H1 (cell line): Measurements from ENCODE around the gene APP. TPM values are rescaled to one million over a fixed set of nuclear protein-coding genes. Genes with fewer than 3 reads are reported as not detected.

Experiments used
- YY1 ChIP-seq: IDR thresholded peaks from 2 replicates; pipeline ENCODE4 v1.6.1; 2011; ENCODE audit warnings: low read depth, mild to moderate bottlenecking, low read length
- ZNF274 ChIP-seq: IDR thresholded peaks from 2 replicates; pipeline ENCODE4 v1.7.0; 2012; ENCODE audit warnings: low read length, borderline replicate concordance; ENCODE audit errors: extremely low read depth
- polyA plus RNA-seq, 7 experiments: library from polyadenylated mRNA; depleted of rRNA in 3 of 7; stranded (reverse) in 5 of 7; unstranded in 2 of 7; fragments of >200 nt in 5 of 7; fragments of 200-250 nt in 2 of 7; gene quantifications; 1 replicate in 5 of 7; 2 replicates in 1 of 7; 4 replicates in 1 of 7; pipeline versions ENCODE4 v1.2.1 to v1.2.3, GENCODE V29; 2011 to 2013; ENCODE audit warnings: missing spikeins in 2 of 7, mixed read lengths in 2 of 7
- total RNA-seq: library from RNA; stranded (reverse); fragmentation: NEBNext Ultra II Directional; extraction: Animal tissue kit (Norgen Biotek cat#: 25700); gene quantifications from 2 replicates; pipeline ENCODE4 v1.2.1, GENCODE V29; 2021

APP gene
- total and polyA plus RNA-seq, 2 of the 8 experiments (the other 6 are each of a cell fraction or from before 2014, with no cell fraction given) = 375 to 551 TPM

GRCh38 chr21:26124896-26125295 is 45.7 kb downstream of the APP start (continued):
- TF ChIP-seq YY1 = no peak
- no peak for TF ChIP-seq ZNF274
